GM19455 (cell line): ENCODE measurements around the gene SELPLG.
"Not testable (repeated sequence)": the region's sequence is repeated elsewhere in the genome, so short reads cannot be mapped to it uniquely, and the experiment has no call there.

Source experiments
- ATAC-seq: cut with Tn5 transposase; IDR thresholded peaks from one replicate; pipeline ENCODE4 v1.9.1; 2021; ENCODE audit not compliant: unreplicated experiment

The SELPLG gene

DNA sequence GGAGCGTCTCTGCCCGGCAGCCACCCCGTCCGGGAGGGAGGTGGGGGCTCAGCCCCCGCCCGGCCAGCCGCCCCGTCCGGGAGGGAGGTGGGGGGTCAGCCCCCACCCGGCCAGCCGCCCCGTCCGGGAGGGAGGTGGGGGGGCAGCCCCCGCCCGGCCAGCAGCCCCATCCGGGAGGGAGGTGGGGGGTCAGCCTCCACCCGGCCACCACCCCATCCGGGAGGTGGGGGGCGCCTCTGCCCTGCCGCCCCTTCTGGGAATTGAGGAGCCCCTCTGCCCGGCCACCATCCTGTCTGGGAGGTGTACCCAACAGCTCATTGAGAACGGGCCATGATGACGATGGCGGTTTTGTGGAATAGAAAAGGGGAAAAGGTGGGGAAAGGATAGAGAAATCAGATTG is 22.6 kb upstream of the SELPLG start:
- not testable (repeated sequence) for ATAC-seq

DNA sequence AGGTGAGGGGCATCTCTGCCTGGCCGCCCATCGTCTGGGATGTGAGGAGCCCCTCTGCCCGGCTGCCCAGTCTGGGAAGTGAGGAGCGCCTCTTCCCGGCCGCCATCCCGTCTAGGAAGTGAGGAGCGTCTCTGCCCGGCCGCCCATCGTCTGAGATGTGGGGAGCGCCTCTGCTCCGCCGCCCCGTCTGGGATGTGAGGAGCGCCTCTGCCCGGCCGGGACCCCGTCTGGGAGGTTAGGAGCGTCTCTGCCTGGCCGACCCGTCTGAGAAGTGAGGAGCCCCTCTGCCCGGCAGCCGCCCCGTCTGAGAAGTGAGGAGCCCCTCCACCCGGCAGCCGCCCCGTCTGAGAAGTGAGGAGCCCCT is 22.1 kb upstream of the SELPLG start:
- ATAC-seq = not testable (repeated sequence)

DNA sequence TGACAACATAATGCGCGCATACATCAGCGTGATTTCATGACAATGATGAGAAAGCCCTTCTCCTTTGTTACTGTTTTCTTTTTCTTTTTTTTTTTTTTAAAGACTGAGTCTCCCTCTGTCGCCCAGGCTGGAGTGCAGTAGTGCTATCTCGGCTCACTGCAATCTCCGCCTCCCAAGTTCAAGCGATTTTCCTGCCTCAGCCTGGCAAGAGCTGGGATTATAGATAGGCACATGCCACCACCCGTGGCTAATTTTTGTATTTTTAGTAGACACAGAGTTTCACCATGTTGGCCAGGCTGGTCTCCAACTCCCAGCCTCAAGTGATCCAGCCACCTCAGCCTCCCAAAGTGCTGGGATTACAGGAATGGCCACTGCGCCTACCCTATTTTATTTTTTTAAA is 20.9 kb upstream of the SELPLG start:
- ATAC-seq = not testable (repeated sequence)

DNA sequence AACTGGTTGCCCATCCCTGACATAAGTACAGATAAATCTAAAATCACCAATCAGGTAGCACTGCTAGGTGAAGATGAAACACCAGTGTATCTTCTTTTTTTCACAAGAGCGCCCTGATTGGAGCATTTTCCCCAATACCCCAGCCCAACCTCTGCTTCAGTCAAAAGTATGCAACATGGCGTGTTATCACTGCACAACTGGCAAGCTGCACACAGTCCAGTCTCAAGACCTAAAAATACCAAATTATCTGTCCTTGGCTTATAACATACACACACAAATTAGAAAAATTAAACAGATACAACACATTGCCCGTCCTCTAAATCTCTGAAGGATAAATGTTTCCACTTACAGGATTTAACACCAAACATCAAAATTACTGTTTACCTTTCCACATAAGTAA is 20.2 kb upstream of the SELPLG start:
- ATAC-seq = no peak

DNA sequence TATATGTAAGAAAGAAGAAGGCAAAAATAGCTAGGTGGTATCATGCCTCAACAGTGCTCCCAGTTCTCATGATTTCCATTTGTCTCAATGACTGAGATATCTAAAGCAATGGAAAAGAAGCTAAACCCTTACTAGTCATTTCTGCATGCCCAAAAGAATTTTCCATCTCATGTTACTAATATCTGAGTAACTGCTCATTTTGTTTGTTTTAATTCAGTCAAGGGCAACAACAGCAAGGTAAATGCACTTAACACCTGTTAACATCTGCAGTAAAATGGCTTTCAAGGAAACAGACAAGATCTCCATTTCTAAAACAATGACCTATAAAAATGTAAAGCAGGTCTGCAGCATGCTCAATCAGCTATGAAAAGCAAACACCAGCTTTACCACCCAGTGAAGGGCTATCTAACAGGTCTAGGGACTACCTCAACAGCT is 19.4 kb upstream of the SELPLG start:
- no peak for ATAC-seq

DNA sequence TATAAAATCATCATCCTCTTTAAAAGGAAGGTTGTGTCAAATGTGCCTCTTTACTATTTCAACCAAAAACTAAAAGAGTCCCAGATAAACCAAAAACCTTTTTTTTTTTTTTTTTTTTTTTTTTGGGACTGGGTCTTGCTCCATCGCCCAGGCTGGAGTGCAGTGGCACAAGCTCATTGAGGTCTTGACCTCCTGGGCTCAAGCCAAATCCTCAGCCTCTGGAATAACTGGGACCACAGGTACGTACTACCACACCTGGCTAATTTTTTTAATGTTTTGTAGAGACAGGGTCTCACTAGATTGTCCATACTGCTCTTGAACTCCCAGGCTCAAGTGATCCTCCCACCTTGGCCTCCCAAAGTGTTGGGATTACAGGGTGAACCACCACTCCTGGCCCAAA is 16.4 kb upstream of the SELPLG start:
- no peak for ATAC-seq

DNA sequence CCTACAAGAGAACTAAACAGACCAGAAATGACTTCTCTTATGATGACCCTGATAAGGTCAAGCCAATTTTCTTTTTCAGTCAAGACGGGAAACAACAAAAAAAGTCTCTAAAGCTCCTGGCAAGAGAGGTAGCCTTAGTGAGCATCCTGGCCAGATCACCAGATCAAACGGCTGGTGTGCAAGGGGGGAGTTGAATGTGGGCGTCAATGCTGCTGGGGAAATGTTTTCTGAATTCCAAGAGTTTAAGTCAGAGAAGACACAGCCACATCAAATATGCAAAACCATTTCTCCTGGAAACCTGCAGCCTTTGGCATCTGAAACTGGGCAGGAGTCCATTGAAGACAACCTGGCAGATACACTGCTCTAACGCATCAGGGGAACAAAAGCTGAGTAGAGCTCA is 16.0 kb upstream of the SELPLG start:
- no peak for ATAC-seq

DNA sequence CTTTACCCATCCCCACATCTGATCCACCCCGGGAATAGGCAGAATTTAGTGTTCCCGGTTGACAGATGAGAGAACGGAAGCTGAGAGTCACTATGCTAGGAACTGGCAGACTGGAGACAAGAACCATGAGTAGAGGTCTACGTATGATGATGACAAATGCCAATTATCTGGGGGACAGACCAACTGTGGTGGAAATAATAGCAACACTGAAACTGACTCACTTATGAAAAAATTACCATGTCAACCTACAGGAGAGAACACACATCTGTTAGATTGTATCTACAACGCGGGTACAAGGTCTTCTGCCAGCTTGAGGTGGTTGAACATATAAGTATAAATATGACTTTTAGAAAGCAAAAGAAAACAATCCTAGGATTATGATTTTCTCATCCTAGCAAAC is 15.4 kb upstream of the SELPLG start:
- no peak for ATAC-seq

DNA sequence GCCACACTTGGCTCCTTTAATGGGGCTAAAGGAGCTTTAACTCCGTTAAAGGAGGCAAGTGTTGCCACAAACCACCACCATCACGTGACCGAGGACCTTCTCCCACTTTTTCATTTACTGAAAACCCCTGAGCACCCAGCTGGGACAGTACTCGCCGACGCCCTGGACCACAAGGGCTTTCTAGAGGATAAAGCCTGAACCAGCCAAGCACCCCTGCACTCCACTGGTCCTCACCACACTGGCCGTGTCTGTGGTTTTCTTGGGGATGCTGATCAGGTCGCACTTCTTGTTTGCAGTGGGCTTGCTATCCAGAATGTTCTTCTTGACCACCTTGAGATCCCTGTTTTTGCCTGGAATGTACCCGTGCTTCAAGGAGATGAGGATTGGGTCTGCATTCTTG is 14.7 kb upstream of the SELPLG start:
- no peak for ATAC-seq

DNA sequence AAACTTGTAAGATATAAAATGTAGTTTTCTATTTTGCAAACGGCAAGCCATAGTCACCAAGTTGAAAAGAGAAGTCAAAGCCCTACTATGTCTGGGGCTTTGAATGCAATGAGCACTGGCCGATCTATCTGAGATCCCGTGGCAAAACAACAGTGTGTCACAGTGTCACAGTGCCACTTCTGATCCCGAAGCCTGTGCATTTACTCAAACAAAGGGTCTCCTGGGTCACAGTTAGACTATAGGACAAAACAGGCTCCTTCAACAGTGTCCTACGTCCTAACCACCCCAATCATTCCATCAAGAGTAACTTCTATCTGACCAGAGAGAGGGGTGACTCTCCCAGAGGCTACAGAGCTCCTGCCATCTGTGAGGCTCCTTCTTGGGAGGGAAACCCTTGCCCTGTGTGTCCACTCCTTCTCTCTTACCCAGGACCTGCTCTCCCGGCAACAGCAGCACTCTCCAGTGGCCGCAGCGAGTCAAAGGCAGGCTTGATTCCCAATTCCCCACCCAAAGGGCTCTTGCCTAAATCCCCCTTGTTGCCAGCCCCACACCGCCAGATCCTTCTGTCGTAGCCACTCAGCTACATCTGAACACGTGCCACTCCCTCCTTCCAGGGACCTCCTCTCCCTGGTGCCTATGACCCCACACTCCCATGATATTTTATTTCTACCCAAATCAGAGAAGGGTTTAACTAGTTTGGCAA is 14.0 kb upstream of the SELPLG start:
- no peak for ATAC-seq

DNA sequence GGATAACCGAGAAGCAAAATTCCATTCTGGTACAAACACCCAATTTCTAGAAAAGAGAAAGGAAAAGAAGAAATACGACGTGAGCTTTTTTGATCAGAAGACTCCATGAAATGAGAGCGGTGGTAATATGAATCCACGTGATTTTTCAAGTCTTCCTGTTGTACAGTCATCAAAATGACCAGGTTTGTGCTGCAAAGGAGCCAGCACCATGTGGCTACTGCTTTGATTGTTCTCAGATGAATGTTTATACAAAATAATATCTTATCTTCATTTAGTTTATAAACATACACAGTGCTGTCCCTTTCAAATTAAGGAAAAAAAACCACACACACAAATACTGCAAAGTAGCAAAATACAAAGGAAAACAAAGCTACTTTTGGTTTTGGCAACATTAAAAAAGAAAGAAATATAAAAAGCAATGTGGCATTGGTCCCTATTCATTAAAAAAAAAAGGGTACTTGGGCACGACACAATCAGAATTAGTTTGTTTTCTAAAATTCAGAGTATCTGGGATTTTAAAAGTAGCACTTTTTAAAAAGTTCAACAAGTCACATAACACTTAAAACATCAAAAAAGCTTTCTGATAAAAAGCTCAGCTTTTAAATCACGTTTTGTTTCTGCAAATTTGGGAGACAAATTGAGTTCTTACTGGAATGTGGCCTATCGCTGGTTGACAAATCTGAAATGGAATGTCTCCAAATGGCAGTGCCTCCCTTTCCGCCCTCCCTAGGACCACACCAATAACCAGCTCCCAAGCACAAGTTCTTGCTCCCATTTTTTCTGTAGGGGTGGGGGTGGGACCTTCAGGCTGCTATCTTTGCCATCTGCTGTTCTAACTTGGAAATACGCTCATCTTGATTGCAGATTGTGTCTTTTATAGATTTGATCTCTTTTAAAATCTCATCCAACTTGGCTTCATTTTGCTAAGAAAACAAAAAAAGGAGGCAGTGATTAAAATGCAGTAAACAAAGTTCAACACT is 13.2 kb upstream of the SELPLG start:
- ATAC-seq = no peak

DNA sequence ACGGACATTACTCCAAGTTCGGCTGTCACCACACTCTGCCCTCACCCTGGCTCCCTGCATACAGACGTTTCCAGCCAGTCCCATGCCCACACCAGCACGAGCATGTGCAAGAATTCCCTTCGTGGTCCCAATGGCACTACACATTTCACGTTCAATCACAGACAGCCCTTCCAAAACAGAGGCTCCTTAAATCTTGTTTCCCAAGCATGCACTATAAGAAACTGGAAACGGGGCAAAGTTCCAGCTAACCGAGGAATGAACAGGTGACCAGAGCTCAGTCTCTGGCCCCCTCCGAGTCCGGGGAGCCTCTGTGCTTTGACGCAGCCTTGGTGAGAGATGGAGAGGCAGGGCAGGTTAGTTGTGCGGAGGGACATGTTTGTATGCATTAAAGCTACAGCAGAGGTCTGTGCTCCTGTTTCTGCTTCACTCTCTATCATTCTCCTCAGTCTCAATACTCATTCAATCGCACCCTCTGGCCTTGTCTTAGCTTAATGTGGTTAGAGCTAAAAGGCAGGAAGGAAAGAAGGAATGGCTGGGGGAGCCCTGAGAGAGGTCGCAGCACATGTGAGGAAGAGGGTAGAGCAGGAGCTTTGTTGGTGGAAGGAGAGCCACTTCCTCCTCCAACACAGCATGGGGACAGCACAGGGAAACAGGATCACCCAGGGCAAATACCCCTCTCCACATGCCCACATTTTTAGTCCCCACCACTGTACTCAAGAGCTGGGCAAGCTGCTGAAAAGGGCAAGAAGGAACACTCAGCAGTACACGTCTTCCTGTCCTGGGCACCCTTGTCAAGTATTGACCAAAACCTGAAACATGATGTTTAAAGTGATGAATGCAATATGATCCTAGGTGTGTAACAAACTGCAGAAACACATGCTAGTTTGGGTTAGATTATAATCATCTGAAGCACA is 12.2 kb upstream of the SELPLG start:
- ATAC-seq = no peak

DNA sequence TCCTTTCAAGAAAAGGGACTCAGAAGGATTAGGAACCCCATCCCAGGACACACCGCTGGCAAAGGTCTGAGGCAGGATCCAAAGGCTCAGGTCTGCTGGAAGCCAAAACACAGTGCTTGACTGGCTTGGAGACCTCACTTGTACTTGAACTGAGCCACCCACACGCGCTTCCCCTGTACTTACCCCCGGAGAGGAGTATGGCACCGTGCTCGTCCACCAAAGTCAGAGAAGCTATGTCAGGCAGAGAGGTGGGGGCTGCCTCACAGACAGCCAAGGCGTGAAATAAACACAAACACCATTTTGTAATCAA is 11.1 kb upstream of the SELPLG start:
- ATAC-seq = no peak

DNA sequence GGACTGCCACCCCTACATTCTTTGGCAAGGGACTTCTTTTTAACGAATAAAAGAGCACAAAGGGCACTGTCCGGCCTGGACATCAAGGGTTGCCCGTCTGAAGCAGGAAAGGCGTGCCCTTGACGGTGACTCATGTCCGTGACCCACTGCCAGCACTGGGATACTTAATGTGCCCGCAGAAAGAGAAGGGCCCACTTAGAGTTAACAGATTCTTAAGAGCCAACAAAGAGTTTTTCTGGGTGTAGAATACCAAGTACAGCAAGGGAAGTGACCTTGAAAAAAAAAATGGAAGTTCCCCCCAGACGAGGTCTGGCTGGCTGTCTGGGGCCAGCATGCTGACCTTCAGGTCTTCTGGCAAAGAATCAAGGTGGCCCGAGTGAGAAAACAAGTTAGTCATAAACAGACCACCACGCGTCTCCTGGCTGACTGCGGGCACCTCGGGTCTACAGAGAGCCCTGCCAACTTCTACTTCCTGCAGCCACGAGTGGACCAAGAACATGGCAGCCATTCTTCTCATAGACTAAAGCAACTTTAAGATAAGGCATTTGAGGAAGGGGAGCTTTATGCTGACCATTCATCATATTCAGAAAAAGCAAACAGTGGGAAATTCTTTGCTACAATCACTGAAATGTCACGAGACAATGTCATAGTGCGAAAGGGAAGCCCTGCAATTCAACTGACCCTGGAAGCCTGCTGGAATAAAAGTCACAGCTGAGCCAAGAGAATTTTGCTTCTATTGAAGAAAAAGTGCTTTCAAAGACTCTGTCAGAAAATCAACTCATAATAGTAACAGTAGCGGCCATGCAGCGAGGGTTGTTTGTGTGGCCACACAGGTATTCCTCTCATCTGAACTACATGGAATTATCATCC is 10.5 kb upstream of the SELPLG start:
- ATAC-seq = no peak

DNA sequence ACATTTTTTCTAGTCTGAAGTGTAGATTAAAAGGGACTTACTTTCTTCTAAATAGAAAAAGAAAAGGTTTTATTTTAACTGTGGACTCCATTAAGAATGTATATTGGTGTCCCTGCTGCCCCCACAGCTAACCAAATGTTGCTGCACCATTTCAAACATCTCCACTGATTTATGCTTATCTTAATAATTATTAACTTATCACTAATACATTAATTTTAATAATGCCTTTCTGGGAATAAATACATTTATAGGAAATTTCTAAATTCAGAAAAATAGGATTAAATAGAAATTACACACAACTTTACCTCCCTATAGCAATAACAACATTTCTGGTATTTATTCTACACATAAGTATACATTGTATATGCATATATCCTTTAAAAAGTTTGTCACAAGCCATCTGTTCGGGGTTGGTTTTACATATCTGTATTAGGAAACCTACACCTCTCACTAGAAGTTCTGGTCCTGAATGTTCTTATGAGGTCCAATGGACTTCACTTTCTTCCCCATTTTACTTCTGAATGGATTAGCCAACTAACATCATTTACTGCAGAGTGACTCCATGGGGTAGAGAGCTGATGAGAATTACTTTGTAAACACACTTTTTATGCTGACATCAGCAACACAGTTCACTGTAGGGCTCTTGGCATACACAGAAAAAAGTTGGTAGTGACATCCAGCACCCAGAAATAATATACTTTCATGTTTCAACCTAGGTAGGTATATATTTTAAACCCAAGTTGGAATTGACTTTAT is 9.4 kb upstream of the SELPLG start:
- ATAC-seq = no peak

DNA sequence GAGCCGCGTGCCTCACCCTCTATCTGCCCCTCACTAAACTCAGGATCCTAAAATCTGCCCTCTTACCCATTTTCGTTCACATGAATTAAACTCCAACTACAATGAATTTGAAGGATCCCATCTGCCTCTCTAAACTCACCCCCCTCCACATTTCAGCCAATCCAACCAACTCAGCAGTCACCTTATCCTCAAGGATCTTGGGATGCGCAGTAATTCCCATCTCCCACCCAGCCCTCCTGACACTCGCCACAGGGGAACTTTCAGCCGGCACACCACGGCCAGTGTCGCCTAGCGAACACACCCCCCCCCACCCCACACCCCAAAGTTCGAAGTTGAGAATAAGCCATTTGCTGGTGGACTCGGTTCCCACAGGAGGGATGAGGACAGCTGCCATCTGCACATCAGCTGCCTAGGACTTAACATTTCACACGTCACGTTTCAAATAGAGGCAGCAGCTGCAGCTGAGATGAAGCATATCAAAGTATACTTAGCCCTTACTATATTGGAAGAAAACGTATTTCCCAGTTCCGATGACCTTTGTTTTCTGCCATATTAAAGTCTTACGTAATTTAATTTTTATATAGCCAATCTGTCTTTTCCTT is 8.7 kb upstream of the SELPLG start:
- ATAC-seq = no peak

DNA sequence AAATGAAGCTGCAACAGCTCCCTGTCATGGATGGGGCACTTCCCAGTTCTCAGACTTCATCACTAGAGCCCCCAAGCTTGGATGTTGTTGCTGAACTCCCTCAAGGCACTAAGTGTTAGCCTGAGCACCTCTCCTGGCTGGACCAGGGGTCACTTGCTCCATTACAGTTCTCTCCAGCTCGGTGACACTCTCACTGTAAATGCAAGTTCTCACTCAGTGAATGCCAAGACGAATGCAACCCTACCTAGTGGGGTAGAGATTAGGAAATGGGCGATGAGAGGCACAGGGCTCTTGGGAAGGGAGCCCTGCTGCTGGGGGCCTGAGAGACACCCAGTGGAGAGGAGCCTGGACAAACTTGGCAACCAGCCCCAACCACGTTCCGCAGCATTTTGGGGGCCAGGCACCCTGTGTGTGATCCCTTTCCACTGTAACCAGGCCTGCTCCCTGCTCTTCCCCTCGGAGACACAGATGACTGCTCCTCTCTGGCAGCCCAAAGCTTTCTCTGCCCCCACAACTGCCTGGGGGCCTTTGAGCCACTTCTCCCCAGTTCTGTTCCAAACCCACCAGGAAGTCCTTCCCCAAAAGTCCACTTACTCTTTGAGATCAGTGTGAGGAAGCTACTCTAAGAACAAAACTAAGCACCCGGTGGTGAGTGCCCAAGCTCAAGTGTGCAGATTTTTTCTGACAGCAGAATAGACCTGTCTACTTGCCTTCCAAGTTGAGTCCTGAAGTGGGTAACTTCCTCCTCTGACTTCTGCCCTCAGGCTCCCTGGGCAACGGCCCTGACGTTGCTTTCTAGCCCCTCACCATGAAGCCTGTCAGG is 8.0 kb upstream of the SELPLG start:
- no peak for ATAC-seq

DNA sequence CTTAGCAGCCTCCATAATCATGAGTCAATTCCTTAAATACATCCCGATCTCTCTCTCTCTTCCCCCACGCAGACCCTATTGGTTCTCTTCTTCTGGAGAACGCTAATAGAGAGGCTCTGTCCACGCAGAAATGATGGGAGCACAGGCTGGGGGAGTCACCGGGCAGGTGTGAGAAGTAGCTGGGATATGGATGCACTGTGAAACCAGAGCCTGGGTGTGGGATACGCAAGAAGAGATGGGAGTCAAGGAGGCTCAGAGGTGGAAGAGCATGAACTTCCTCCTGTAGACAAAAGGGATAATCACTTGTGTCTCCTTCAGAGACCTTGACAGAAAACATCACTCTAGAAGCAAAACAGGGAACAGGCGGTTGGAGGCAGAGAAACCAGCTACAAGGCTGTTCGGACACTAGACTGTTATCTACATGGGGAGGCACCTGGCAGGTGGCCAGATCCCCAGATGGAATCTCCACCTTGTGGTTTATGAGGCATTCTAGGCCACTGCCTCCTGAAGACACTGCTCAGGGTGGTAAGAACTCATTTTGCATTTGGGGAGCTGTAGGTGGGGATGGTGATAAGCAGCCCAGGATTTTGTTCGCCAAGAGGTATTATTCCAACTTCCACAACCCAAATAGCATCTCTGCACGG is 7.2 kb upstream of the SELPLG start:
- ATAC-seq = no peak
